IMR-90 (cell line): ENCODE data around the gene RPTOR. TPM values are rescaled to one million over a fixed set of nuclear protein-coding genes. Genes with fewer than 3 reads are reported as not detected.

Source experiments
- ATAC-seq: fragments of 200-7000 bp; cut with Tn5 transposase; 2 replicates; pipeline ENCODE4 v1.9.1; 2020; ENCODE audit warnings: low read depth, mild to moderate bottlenecking, moderate library complexity
- BruUV-seq: library from RNA; stranded (reverse); fragments of 400-500 nt; replicated peaks from 2 replicates; lab custom pipeline; 2021; lab: Mats Ljungman, UMichigan
- CTCF ChIA-PET: fragments of 300-600 bp; formaldehyde crosslinking; extraction: SDS; loops from one replicate; lab custom pipeline; 2021; ENCODE audit warnings: antibody characterized with exemption; lab: Yijun Ruan, JAX
- POLR2A ChIA-PET: fragments of 300-600 bp; sonication (Branson Sonifier 250); formaldehyde crosslinking; loops from one replicate; lab custom pipeline; 2022; ENCODE audit warnings: antibody characterized with exemption; ENCODE audit not compliant: unreplicated experiment; lab: Charles Lee
- DNase-seq: peaks from one replicate; pipeline ENCODE4 v3.0.0; 2013
- H2AFZ ChIP-seq: replicated peaks from 2 replicates; pipeline ENCODE3; 2013; ENCODE audit warnings: low read length, mild to moderate bottlenecking; ENCODE audit not compliant: poor library complexity
- H2AK5ac ChIP-seq: 2 replicates; pipeline ENCODE4 v1.6.1; 2013; ENCODE audit warnings: low read depth, low read length, inconsistent platforms
- H2AK9ac ChIP-seq: replicated peaks from 2 replicates; pipeline ENCODE3; 2013; ENCODE audit warnings: mild to moderate bottlenecking, low read depth, low read length, moderate library complexity; ENCODE audit not compliant: poor library complexity
- H2BK120ac ChIP-seq: 2 replicates; pipeline ENCODE4 v1.6.1; 2013; ENCODE audit warnings: low read depth, low read length, inconsistent platforms
- H2BK15ac ChIP-seq: 3 replicates; pipeline ENCODE4 v1.6.1; 2013; ENCODE audit warnings: low read depth, low read length, inconsistent platforms
- H2BK20ac ChIP-seq: 2 replicates; pipeline ENCODE4 v1.6.1; 2013; ENCODE audit warnings: low read depth, mild to moderate bottlenecking, inconsistent platforms, low read length, moderate library complexity
- H2BK5ac ChIP-seq: 2 replicates; pipeline ENCODE4 v1.6.1; 2013; ENCODE audit warnings: mild to moderate bottlenecking, low read depth, low read length, inconsistent platforms; ENCODE audit not compliant: poor library complexity, severe bottlenecking
- H3K14ac ChIP-seq: replicated peaks from 2 replicates; pipeline ENCODE4 v1.6.1; 2013; ENCODE audit warnings: low read depth, low read length, inconsistent platforms
- H3K18ac ChIP-seq: 2 replicates; pipeline ENCODE4 v1.6.1; 2013; ENCODE audit warnings: low read depth, low read length, control low read depth
- H3K23ac ChIP-seq: 2 replicates; pipeline ENCODE4 v1.6.1; 2013; ENCODE audit warnings: low read depth, low read length, inconsistent platforms
- H3K27ac ChIP-seq: 2 replicates; pipeline ENCODE4 v1.5.1; 2013; ENCODE audit warnings: mild to moderate bottlenecking, control low read depth, low read length; ENCODE audit not compliant: insufficient read depth
- H3K27me3 ChIP-seq: 2 replicates; pipeline ENCODE4 v1.6.1; 2013; ENCODE audit warnings: low read length; ENCODE audit not compliant: control insufficient read depth, insufficient read depth
- H3K36me3 ChIP-seq: 2 replicates; pipeline ENCODE4 v1.6.1; 2013; ENCODE audit warnings: low read length, mixed read lengths; ENCODE audit not compliant: control insufficient read depth, insufficient read depth
- H3K4ac ChIP-seq: 2 replicates; pipeline ENCODE4 v1.6.1; 2013; ENCODE audit warnings: low read depth, low read length, inconsistent platforms
- H3K4me1 ChIP-seq: 2 replicates; pipeline ENCODE4 v1.6.1; 2013; ENCODE audit warnings: low read length, mixed read lengths; ENCODE audit not compliant: control insufficient read depth, insufficient read depth
- H3K4me2 ChIP-seq: 2 replicates; pipeline ENCODE4 v1.6.1; 2013; ENCODE audit warnings: low read depth, mild to moderate bottlenecking, control low read depth, low read length, moderate library complexity
- H3K4me3 ChIP-seq: 2 replicates; pipeline ENCODE4 v1.5.1; 2013; ENCODE audit warnings: low read depth, mild to moderate bottlenecking, control low read depth, low read length, moderate library complexity; ENCODE audit not compliant: insufficient read depth
- H3K56ac ChIP-seq: 2 replicates; pipeline ENCODE4 v1.6.1; 2013; ENCODE audit warnings: low read length, inconsistent platforms; ENCODE audit not compliant: insufficient read depth; ENCODE audit errors: extremely low read depth
- H3K79me1 ChIP-seq, 2 experiments: 2 replicates each; pipeline ENCODE4 v1.6.1; 2013; ENCODE audit warnings: low read length in 2 of 2, inconsistent platforms in 1 of 2, low read depth in 1 of 2
- H3K9ac ChIP-seq: 2 replicates; pipeline ENCODE4 v1.6.1; 2013; ENCODE audit warnings: low read depth, low read length, control low read depth
- H3K9me1 ChIP-seq: 2 replicates; pipeline ENCODE4 v1.6.1; 2013; ENCODE audit warnings: low read length, inconsistent platforms; ENCODE audit not compliant: insufficient read depth
- H3K9me3 ChIP-seq: 2 replicates; pipeline ENCODE4 v1.6.1; 2013; ENCODE audit warnings: low read length; ENCODE audit not compliant: control insufficient read depth, insufficient read depth
- H4K20me1 ChIP-seq: 2 replicates; pipeline ENCODE4 v1.6.1; 2013; ENCODE audit warnings: low read length, inconsistent platforms; ENCODE audit not compliant: insufficient read depth
- H4K5ac ChIP-seq: 2 replicates; pipeline ENCODE4 v1.6.1; 2013; ENCODE audit warnings: mild to moderate bottlenecking, low read depth, low read length, control low read depth
- H4K8ac ChIP-seq, 2 experiments: 2 replicates each; pipeline ENCODE4 v1.6.1; 2013; ENCODE audit warnings: low read depth in 2 of 2, low read length in 2 of 2, control low read depth in 1 of 2, inconsistent platforms in 1 of 2
- H4K91ac ChIP-seq: 2 replicates; pipeline ENCODE4 v1.6.1; 2013; ENCODE audit warnings: low read depth, low read length, inconsistent platforms; ENCODE audit not compliant: insufficient read depth
- CEBPB ChIP-seq: IDR thresholded peaks from 2 replicates; pipeline ENCODE4 v1.6.1; 2012; ENCODE audit warnings: low read depth, low read length, improper control_type of control experiment
- CHD1 ChIP-seq: IDR thresholded peaks from 2 replicates; pipeline ENCODE4 v1.6.1; 2012; ENCODE audit warnings: low read depth, low read length, improper control_type of control experiment
- MAZ ChIP-seq: IDR thresholded peaks from 2 replicates; pipeline ENCODE4 v1.6.1; 2012; ENCODE audit warnings: low read depth, mild to moderate bottlenecking, low read length, improper control_type of control experiment, moderate library complexity, borderline replicate concordance
- MXI1 ChIP-seq: IDR thresholded peaks from 2 replicates; pipeline ENCODE4 v1.6.1; 2012; ENCODE audit warnings: low read depth, mild to moderate bottlenecking, low read length, moderate library complexity, borderline replicate concordance
- POLR2A ChIP-seq: IDR thresholded peaks from 2 replicates; pipeline ENCODE4 v1.6.1; 2012; ENCODE audit warnings: mild to moderate bottlenecking, low read depth, low read length
- WGBS, 2 experiments: methylation state at CpG; one replicate each; pipeline versions ENCODE4 v1.1.5 to v1.1.7; 2013; ENCODE audit warnings: missing lambda C conversion rate in 2 of 2; ENCODE audit not compliant: insufficient read length in 1 of 2; ENCODE audit errors: extremely low coverage in 2 of 2; 5-methylcytosine and 5-hydroxymethylcytosine counted together
- dilution Hi-C: fragments of 300-500 bp; cut with HindIII; formaldehyde crosslinking; loops from one replicate; pipeline ENCODE4 v1.14.3; 2018; ENCODE audit warnings: low sequenced_read_pairs; ENCODE audit not compliant: unreplicated experiment
- in situ Hi-C: fragments of 300-500 bp; cut with MboI; formaldehyde crosslinking; loops from 3 replicates; pipeline ENCODE4 v1.14.3; 2019; ENCODE audit warnings: low sequenced_read_pairs, inconsistent platforms, mixed read lengths
- intact Hi-C: fragments of 100-400 bp; cut with micrococcal nuclease; formaldehyde crosslinking; loops from 2 replicates; pipeline ENCODE4 v1.10.0; 2022
- polyA plus RNA-seq, 3 experiments: library from polyadenylated mRNA; depleted of rRNA; stranded (reverse); fragments of >200 nt; gene quantifications; 2 replicates each; pipeline ENCODE4 v1.2.3, GENCODE V29; 2012; ENCODE audit warnings: low replicate concordance in 1 of 3
- total RNA-seq: library from RNA; depleted of rRNA; stranded (reverse); fragments of >200 nt; gene quantifications from 2 replicates; pipeline ENCODE4 v1.2.3, GENCODE V29; 2012

The RPTOR gene
- total and polyA plus RNA-seq, 2 of the 4 experiments (the other 2 are of a cell fraction), result 10.8 to 14.7 TPM

GRCh38 chr17:80694992-80695912 lies 150.6 kb downstream of the RPTOR start (continued):
- TF ChIP-seq MAZ, result no peak
- TF ChIP-seq CHD1, result no peak

- H3K4me3 ChIP-seq, result no peak overlapping the region
- H3K79me1 ChIP-seq, result peaks cover 41 to 90% of the 10 kb centered on the region in 2 experiments
- H2AK5ac ChIP-seq, result 0 out of 2 replicates have a peak overlapping the region, but pooled peaks have one; percentile 18
- TF ChIP-seq CEBPB, result peak; percentile 46; the same call in 1 of the 2 replicates
- TF ChIP-seq POLR2A, result no peak
- TF ChIP-seq MXI1, result no peak
- POLR2A ChIA-PET, result no interaction called here
- no peak overlapping the region for H3K4ac ChIP-seq
- peaks cover 14% of the 10 kb centered on the region for H4K20me1 ChIP-seq
- WGBS, 2 experiments, result no CpG with 5 or more reads among the region's 4 CpGs
- no peak overlapping the region for H2BK5ac ChIP-seq
- H3K9me3 ChIP-seq, result no peaks in the 10 kb centered on the region
- CTCF ChIA-PET, result no interaction called here
- H4K8ac ChIP-seq, result peak overlapping the region in 1 of 2 experiments; percentile 40; a peak in 1 of 4 replicates
- H3K4me2 ChIP-seq, result no peak overlapping the region
- peaks cover 14% of the 10 kb centered on the region; the same call in 1 of the 2 replicates for H3K4me1 ChIP-seq
- ATAC-seq, result peak; percentile 66
- dilution Hi-C loops, result no loop called here
- H2BK20ac ChIP-seq, result no peak overlapping the region
- H2BK120ac ChIP-seq, result no peak overlapping the region
- H3K9ac ChIP-seq, result peak overlapping the region; percentile 29; the same call in 1 of the 2 replicates
- H3K27ac ChIP-seq, result no peak overlapping the region
- BruUV-seq, result no TSS peak
- H4K5ac ChIP-seq, result 0 out of 2 replicates have a peak overlapping the region, but pooled peaks have one; percentile 12
- no peak overlapping the region for H4K91ac ChIP-seq
- no peak overlapping the region for H2BK15ac ChIP-seq
- no peak overlapping the region for H2AK9ac ChIP-seq
- DNase-seq, result no peak
- intact Hi-C loops, result no loop called here
- H3K27me3 ChIP-seq, result no peaks in the 10 kb centered on the region
- in situ Hi-C loops, result no loop called here
- peak overlapping the region; percentile 34 for H3K14ac ChIP-seq
- no peak overlapping the region for H3K18ac ChIP-seq
- H3K56ac ChIP-seq, result no peak overlapping the region
- no peak overlapping the region for H2AFZ ChIP-seq
- peaks cover 18% of the 10 kb centered on the region for H3K9me1 ChIP-seq
- no peak overlapping the region for H3K23ac ChIP-seq
- H3K36me3 ChIP-seq, result no peaks in the 10 kb centered on the region
Measured at GRCh38 chr17:80695979-80696378, 151.3 kb downstream of the RPTOR start.
